HCT116 (cell line): ENCODE data around the gene CYP4F3. TPM values are rescaled to one million over a fixed set of nuclear protein-coding genes. Genes with fewer than 3 reads are reported as not detected.

Experiments
- ATAC-seq: fragments of 200-7000 bp; cut with Tn5 transposase; 2 replicates; pipeline ENCODE4 v1.9.1; 2020; ENCODE audit warnings: mild to moderate bottlenecking, moderate library complexity
- BruUV-seq: library from RNA; stranded (reverse); fragments of 400-500 nt; replicated peaks from 2 replicates; lab custom pipeline; 2021; lab: Mats Ljungman, UMichigan
- CTCF ChIA-PET: fragments of 300-600 bp; sonication (Branson Sonifier 250); formaldehyde crosslinking; loops from one replicate; lab custom pipeline; 2021; ENCODE audit warnings: antibody characterized with exemption; lab: Charles Lee
- POLR2A ChIA-PET: fragments of 300-600, 350-600 bp; sonication (Branson Sonifier 250); formaldehyde crosslinking; loops from one replicate; lab custom pipeline; 2021; ENCODE audit warnings: antibody characterized with exemption; lab: Charles Lee
- RAD21 ChIA-PET, 2 experiments: fragments of 300-600 bp; sonication (Branson Sonifier 250); formaldehyde crosslinking; loops; one replicate each; lab custom pipeline; 2023; ENCODE audit warnings: low total read pairs in 2 of 2; ENCODE audit not compliant: uncharacterized antibody in 2 of 2, unreplicated experiment in 2 of 2, low non-redundant PET in 1 of 2; lab: Charles Lee
- DNase-seq: peaks from one replicate; pipeline ENCODE4 v3.0.0-alpha.2; 2010; ENCODE audit warnings: low read depth, low spot score
- H2AFZ ChIP-seq: fragments of 200-600 bp; shearing (Covaris generic), sonication (generic); 2 replicates; pipeline ENCODE4 v1.6.1; 2017; ENCODE audit warnings: low read depth, mixed run types, mixed read lengths, antibody characterized with exemption, low read length; ENCODE audit not compliant: poor library complexity, severe bottlenecking
- H3K27ac ChIP-seq: 2 replicates; pipeline ENCODE4 v1.5.1; 2012; ENCODE audit warnings: low read depth, low read length
- H3K27me3 ChIP-seq: fragments of 200-600 bp; sonication (generic); 2 replicates; pipeline ENCODE4 v1.6.1; 2016; ENCODE audit warnings: mixed run types, low read length, mixed read lengths; ENCODE audit not compliant: insufficient read depth
- H3K36me3 ChIP-seq, 2 experiments: fragments of 200-500 bp in 1 of 2; fragments of 200-600 bp in 1 of 2; sonication (Bioruptor generic) in 1 of 2; sonication (generic) in 1 of 2; 2 replicates each; pipeline versions ENCODE4 v1.5.1 to v1.6.1; 2014 to 2016; ENCODE audit warnings: low read length in 2 of 2, inconsistent platforms in 1 of 2, mixed read lengths in 1 of 2, mixed run types in 1 of 2; ENCODE audit not compliant: insufficient read depth in 2 of 2, control insufficient read depth in 1 of 2
- H3K4me1 ChIP-seq, 2 experiments: fragments of 200-600 bp in 1 of 2; sonication (generic) in 1 of 2; 2 replicates each; pipeline versions ENCODE4 v1.5.1 to v1.6.1; 2012 to 2017; ENCODE audit warnings: low read length in 2 of 2, inconsistent platforms in 1 of 2, mild to moderate bottlenecking in 1 of 2, mixed read lengths in 1 of 2, mixed run types in 1 of 2, moderate library complexity in 1 of 2; ENCODE audit not compliant: insufficient read depth in 2 of 2, control insufficient read depth in 1 of 2
- H3K4me2 ChIP-seq: fragments of 200-600 bp; sonication (generic); 2 replicates; pipeline ENCODE4 v1.6.1; 2017; ENCODE audit warnings: mixed run types, low read length, mixed read lengths
- H3K4me3 ChIP-seq, 2 experiments: fragments of 200-600 bp in 1 of 2; sonication (generic) in 1 of 2; replicated peaks in 1 of 2; 2 replicates each; pipeline ENCODE4 v1.5.1; 2011 to 2016; ENCODE audit warnings: low read length in 2 of 2, control low read depth in 1 of 2, low read depth in 1 of 2, mild to moderate bottlenecking in 1 of 2, mixed read lengths in 1 of 2, mixed run types in 1 of 2
- H3K79me2 ChIP-seq: fragments of 200-600 bp; sonication (generic); 2 replicates; pipeline ENCODE4 v1.6.1; 2017; ENCODE audit warnings: mild to moderate bottlenecking, mixed run types, low read length, moderate library complexity, mixed read lengths; ENCODE audit not compliant: insufficient read depth
- H3K9ac ChIP-seq: fragments of 200-600 bp; sonication (generic); 2 replicates; pipeline ENCODE4 v1.6.1; 2016; ENCODE audit warnings: low read length, mixed read lengths
- H3K9me2 ChIP-seq: fragments of 200-600 bp; sonication (generic), shearing (Covaris generic); 2 replicates; pipeline ENCODE4 v1.6.1; 2017; ENCODE audit warnings: mixed run types, mild to moderate bottlenecking, moderate library complexity; ENCODE audit not compliant: insufficient read depth
- H3K9me3 ChIP-seq, 2 experiments: fragments of 200-500 bp in 1 of 2; fragments of 200-600 bp in 1 of 2; sonication (Bioruptor generic) in 1 of 2; sonication (generic) in 1 of 2; 2 replicates each; pipeline ENCODE4 v1.6.1; 2014 to 2017; ENCODE audit warnings: low read length in 2 of 2, mixed read lengths in 2 of 2, inconsistent platforms in 1 of 2, low read depth in 1 of 2, mild to moderate bottlenecking in 1 of 2, mixed run types in 1 of 2, moderate library complexity in 1 of 2; ENCODE audit not compliant: control insufficient read depth in 1 of 2, insufficient read depth in 1 of 2
- H4K20me1 ChIP-seq: fragments of 200-600 bp; sonication (generic), shearing (Covaris generic); 2 replicates; pipeline ENCODE4 v1.6.1; 2017; ENCODE audit warnings: mixed run types, mild to moderate bottlenecking, moderate library complexity; ENCODE audit not compliant: insufficient read depth
- ATF3 ChIP-seq: IDR thresholded peaks from 2 replicates; pipeline ENCODE4 v1.6.1; 2012
- CBX3 ChIP-seq: IDR thresholded peaks from 2 replicates; pipeline ENCODE4 v1.6.1; 2012; ENCODE audit warnings: low read depth
- CEBPB ChIP-seq: IDR thresholded peaks from 2 replicates; pipeline ENCODE4 v1.6.1; 2012; ENCODE audit warnings: low read depth
- EGR1 ChIP-seq: IDR thresholded peaks from 2 replicates; pipeline ENCODE4 v1.6.1; 2012; ENCODE audit warnings: low read depth
- ELF1 ChIP-seq: IDR thresholded peaks from 2 replicates; pipeline ENCODE4 v1.6.1; 2012; ENCODE audit warnings: low read depth, borderline replicate concordance
- EZH2 ChIP-seq: fragments of 200-600 bp; sonication (generic); IDR thresholded peaks from 2 replicates; pipeline ENCODE4 v1.6.1; 2017; ENCODE audit warnings: antibody characterized with exemption, mixed run types
- EZH2phosphoT487 ChIP-seq: fragments of 200-600 bp; IDR thresholded peaks from 2 replicates; pipeline ENCODE4 v1.6.1; 2018; ENCODE audit warnings: antibody characterized with exemption, borderline replicate concordance
- FOSL1 ChIP-seq: IDR thresholded peaks from 2 replicates; pipeline ENCODE4 v1.6.1; 2012; ENCODE audit warnings: low read depth
- POLR2A ChIP-seq: IDR thresholded peaks from 2 replicates; pipeline ENCODE4 v1.7.0; 2011; ENCODE audit warnings: borderline replicate concordance; ENCODE audit not compliant: insufficient read depth, insufficient read length; ENCODE audit errors: extremely low read depth
- POLR2AphosphoS5 ChIP-seq: IDR thresholded peaks from 2 replicates; pipeline ENCODE4 v1.6.1; 2011; ENCODE audit warnings: mild to moderate bottlenecking, low read depth, low read length, moderate library complexity
- RAD21 ChIP-seq: IDR thresholded peaks from 2 replicates; pipeline ENCODE4 v1.6.1; 2012; ENCODE audit warnings: low read depth, mild to moderate bottlenecking
- SIN3A ChIP-seq: IDR thresholded peaks from 2 replicates; pipeline ENCODE4 v1.6.1; 2012; ENCODE audit warnings: low read depth
- SP1 ChIP-seq: IDR thresholded peaks from 2 replicates; pipeline ENCODE4 v1.6.1; 2012; ENCODE audit warnings: low read depth
- SRF ChIP-seq: IDR thresholded peaks from 2 replicates; pipeline ENCODE4 v1.6.1; 2012; ENCODE audit warnings: low read depth
- TCF7L2 ChIP-seq: IDR thresholded peaks from 2 replicates; pipeline ENCODE4 v1.7.0; 2011; ENCODE audit warnings: borderline replicate concordance, inconsistent platforms; ENCODE audit not compliant: insufficient read depth, insufficient read length; ENCODE audit errors: extremely low read depth
- YY1 ChIP-seq: IDR thresholded peaks from 2 replicates; pipeline ENCODE4 v1.6.1; 2011; ENCODE audit warnings: low read length, low read depth, moderate library complexity, mild to moderate bottlenecking; ENCODE audit not compliant: insufficient replicate concordance; ENCODE audit errors: extremely low read depth
- ZBTB33 ChIP-seq: IDR thresholded peaks from 2 replicates; pipeline ENCODE4 v1.6.1; 2011; ENCODE audit warnings: mild to moderate bottlenecking, low read length, moderate library complexity; ENCODE audit not compliant: insufficient replicate concordance; ENCODE audit errors: extremely low read depth
- ZFX ChIP-seq: fragments of 450-650 bp; IDR thresholded peaks from 2 replicates; pipeline ENCODE4 v1.6.1; 2017
- ZNF274 ChIP-seq: fragments of 200-500 bp; sonication (Bioruptor generic); IDR thresholded peaks from 2 replicates; pipeline ENCODE4 v1.6.1; 2014; ENCODE audit warnings: mild to moderate bottlenecking, low read depth, low read length, inconsistent platforms
- intact Hi-C: fragments of 100-400 bp; cut with micrococcal nuclease; formaldehyde crosslinking; loops from 2 replicates; pipeline ENCODE4 v1.10.0; 2022
- total RNA-seq: library from RNA; stranded (reverse); gene quantifications from one replicate; pipeline ENCODE4 v1.2.1, GENCODE V29; 2021; ENCODE audit not compliant: unreplicated experiment
- TF ChIP-seq, protein P1 (sequence below), 3 experiments: fragments of 200-600 bp in 1 of 3; sonication (generic) in 1 of 3; IDR thresholded peaks in 2 of 3; conservative IDR thresholded peaks in 1 of 3; 2 replicates each; pipeline ENCODE4 v1.5.1; 2012 to 2017; ENCODE audit warnings: low read depth in 2 of 3, low read length in 2 of 3, antibody characterized with exemption in 1 of 3, borderline replicate concordance in 1 of 3, control low read depth in 1 of 3, mild to moderate bottlenecking in 1 of 3, mixed read lengths in 1 of 3, mixed run types in 1 of 3, moderate library complexity in 1 of 3; ENCODE audit not compliant: insufficient read depth in 1 of 3

The CYP4F3 gene
- total RNA-seq, 1 experiment from 2014 or later: 3.6 TPM

GRCh38 chr19:15669891-15670290 is 29.2 kb downstream of the CYP4F3 start:
- Histone ChIP-seq H3K27ac (no peak overlapping the region), H3K79me2 (no peaks in the 10 kb centered on the region), H3K9ac (no peak overlapping the region), H3K27me3 (peaks cover 20% of the 10 kb centered on the region; the same call in 1 of the 2 replicates), H3K4me2 (no peak overlapping the region), H2AFZ (no peak overlapping the region), H3K9me2 (no peaks in the 10 kb centered on the region), H3K4me3 (no peak overlapping the region), H4K20me1 (no peaks in the 10 kb centered on the region), H3K4me1 (peaks cover 19 to 22% of the 10 kb centered on the region in 2 experiments), H3K36me3 (no peaks in the 10 kb centered on the region), H3K9me3 (no peaks in the 10 kb centered on the region)
- ChIA-PET CTCF (no interaction called here), RAD21 (no interaction called here), POLR2A (no interaction called here)
- BruUV-seq: no TSS peak
- DNase-seq (no peak), ATAC-seq (no peak)
- TF ChIP-seq ZBTB33 (no peak), EGR1 (no peak), TCF7L2 (no peak), RAD21 (no peak), SIN3A (no peak), ZNF274 (no peak), ZFX (no peak), ELF1 (no peak), SP1 (no peak), CBX3 (no peak), CEBPB (no peak), EZH2 (no peak), POLR2AphosphoS5 (no peak), ATF3 (no peak), POLR2A (no peak), SRF (no peak), YY1 (no peak), EZH2phosphoT487 (no peak), FOSL1 (no peak)
- TF ChIP-seq, protein P1, sequence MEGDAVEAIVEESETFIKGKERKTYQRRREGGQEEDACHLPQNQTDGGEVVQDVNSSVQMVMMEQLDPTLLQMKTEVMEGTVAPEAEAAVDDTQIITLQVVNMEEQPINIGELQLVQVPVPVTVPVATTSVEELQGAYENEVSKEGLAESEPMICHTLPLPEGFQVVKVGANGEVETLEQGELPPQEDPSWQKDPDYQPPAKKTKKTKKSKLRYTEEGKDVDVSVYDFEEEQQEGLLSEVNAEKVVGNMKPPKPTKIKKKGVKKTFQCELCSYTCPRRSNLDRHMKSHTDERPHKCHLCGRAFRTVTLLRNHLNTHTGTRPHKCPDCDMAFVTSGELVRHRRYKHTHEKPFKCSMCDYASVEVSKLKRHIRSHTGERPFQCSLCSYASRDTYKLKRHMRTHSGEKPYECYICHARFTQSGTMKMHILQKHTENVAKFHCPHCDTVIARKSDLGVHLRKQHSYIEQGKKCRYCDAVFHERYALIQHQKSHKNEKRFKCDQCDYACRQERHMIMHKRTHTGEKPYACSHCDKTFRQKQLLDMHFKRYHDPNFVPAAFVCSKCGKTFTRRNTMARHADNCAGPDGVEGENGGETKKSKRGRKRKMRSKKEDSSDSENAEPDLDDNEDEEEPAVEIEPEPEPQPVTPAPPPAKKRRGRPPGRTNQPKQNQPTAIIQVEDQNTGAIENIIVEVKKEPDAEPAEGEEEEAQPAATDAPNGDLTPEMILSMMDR (IDR thresholded peaks at IDR 0.05 in 2 of 3, conservative IDR thresholded peaks at IDR 0.05 in 1 of 3; ENCODE audit: borderline replicate concordance in 1 of 3, insufficient read depth in 1 of 3, low read depth in 2 of 3, low read length in 2 of 3): no peak
- intact Hi-C loops: no loop called here
